A549 treated with AZD2906 at 1 μM for 4 hours (cell line): Measurements from ENCODE around the gene PPP1R7. TPM values are rescaled to one million over a fixed set of nuclear protein-coding genes. Genes with fewer than 3 reads are reported as not detected.

Source experiments
- total RNA-seq: library from RNA; stranded (reverse); fragments of 200-300 nt; extraction: Qiagen RNA extraction; gene quantifications from 5 replicates; pipeline ENCODE4 v1.2.3, GENCODE V29; 2022

Gene PPP1R7, protein sequence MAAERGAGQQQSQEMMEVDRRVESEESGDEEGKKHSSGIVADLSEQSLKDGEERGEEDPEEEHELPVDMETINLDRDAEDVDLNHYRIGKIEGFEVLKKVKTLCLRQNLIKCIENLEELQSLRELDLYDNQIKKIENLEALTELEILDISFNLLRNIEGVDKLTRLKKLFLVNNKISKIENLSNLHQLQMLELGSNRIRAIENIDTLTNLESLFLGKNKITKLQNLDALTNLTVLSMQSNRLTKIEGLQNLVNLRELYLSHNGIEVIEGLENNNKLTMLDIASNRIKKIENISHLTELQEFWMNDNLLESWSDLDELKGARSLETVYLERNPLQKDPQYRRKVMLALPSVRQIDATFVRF
- total RNA-seq, result 55.0 to 65.2 TPM (median 56.5 TPM) in 5 replicates

DNA sequence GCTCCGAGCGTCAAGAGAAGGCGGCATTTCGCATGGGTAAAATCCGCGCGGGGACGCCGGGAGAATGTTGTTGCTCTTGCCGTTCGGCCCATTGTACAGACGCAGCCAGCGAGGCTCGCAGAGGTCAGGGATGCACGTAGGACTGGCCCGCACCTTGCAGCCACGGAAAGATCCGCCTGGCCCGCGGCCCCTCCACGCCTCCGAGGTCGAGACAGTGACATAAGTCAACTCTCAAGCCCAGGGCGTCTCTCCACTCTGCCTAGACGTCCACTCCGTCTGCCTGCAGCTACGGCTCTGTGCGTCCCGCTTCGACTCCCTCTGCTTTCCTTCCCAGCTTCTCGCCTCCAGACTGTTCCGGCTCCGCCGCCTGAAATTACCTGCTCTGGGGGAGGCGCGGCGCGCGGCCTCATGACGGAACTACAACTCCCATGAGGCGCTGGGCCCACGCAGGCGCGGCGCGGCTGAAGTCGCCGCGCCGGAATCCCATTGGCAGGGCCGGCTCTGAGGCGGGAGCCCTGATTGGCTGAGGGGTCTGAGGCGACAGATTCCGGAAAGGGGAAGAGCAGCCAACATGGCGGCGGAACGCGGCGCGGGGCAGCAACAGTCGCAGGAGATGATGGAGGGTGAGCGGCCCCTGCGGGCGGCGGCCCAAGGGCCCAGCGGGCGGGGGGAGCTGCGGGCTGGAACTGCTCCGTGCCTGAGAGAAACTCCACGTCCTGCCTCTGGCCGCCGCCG lies at the start of gene PPP1R7:
Gene PPP1R7, plus strand, starts transcription at position 543 of the 735 bp plus-strand sequence. Its CDS starts 29 bp downstream, at position 572.

DNA sequence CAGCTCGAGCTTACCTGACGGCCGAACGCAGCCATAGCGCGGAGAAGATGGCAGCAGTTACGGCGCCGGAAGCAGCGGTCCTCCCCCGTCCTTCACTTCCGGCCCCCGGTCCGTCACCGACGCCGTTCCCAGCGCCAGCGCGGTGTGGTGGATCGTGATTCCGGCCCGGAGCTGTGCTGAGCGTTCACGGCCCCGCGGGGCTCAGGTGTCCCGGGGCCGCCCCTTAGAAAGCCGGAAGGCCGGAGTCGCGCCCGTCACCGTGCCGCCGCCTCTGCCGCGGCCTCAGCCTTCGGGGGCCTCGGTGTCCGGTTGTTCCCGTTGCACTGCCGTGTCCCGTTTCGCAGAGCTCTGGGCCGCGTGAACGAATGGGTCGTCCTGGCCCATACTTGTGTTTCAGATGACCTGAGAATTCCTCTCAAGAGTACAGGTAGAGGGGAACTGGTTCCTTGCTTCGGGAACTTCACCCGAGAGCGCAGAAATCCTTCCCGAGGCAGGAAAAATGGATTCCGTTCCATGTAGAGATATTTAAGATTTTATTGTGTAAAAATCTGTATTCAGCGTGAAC lies 47.9 kb upstream of the PPP1R7 start, which contains the start of gene MTERF4:
Gene MTERF4, minus strand, starts transcription at position 49 of the 565 bp plus-strand sequence. Its CDS starts 14 bp downstream, at position 35.

DNA sequence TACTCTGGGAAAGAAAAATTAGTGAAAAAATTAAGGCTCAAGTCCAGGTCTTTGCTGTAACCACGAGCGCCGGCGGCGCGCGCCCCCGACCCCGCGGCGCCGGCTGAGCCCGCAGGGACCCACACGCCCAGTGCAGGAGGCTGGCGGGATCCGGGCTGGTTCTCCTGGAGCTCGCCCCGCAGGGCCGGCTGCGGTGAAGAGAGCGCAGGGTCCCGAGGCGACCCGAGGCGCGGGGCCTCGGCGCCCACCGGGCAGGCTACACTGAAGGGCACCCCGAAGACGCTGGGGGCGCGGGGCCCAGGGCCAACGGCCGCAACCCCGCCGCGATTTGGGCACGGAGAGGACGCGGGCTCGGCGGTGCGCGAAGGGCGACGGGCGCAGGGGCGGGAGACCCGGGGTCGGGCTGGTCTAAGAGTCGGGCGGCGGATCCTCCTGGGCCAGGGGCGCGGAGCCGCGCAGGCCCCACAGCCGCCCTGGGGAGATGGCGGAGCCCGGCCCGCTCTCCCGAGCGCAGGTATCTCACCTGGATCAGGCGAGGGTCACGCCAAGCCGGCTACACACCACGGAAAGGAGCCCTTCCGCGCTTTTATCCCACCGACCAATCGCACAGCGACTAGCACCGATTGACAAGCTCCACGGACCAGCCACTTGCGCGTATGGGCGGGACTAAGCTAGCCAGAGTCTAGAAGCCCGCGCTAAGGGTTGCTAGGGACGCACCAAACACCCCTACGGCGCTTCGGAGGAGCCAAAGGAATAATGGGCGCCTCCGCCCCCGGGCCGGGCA lies 1.2 kb upstream of the PPP1R7 start, which contains the start of gene PASK:
Gene PASK, minus strand, starts transcription at position 582 of the 784 bp plus-strand sequence. CDS start 6,440 bp downstream, outside the sequence.

DNA sequence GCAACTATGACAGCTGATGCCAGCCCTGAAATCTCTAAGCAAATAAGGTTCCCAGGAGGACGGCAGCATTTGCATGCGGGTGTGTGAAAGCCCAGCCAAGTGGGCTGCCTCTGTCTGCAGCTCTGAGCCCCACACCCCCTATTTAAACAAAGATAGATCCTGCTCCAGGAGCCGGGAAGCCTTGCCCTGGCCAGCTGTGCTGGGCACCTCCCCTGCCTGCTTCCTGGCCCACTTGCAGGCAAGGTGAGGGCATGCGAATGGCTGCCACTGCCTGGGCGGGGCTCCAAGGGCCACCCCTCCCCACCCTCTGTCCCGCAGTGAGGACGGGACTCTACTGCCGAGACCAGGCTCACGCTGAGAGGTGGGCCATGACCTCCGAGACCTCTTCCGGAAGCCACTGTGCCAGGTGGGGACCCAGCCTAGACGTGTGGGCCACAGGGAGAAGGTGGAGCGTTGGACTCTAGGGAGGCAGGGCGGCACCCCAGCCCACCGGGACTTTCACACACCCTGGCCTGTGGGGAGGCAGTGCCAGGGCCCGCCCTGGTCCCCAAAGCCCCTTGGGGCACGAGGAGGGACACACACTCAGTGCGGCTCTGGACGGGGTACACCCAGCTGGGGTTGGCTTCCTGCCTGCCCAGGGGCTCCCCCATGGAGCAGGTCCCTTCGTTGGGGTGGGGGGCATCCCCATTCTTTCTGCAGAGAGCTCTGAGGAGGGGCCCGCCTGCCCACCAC lies 38.3 kb downstream of the PPP1R7 start, which contains the start of gene ANO7:
Gene ANO7, plus strand, starts transcription at position 317 of the 732 bp plus-strand sequence. CDS start 1,387 bp downstream, outside the sequence.

Other genes with a start within 250 kb of the PPP1R7 start
- not detected in 5 replicates for gene CROCC2, start 244.1 kb upstream of the PPP1R7 start, total RNA-seq
- 0.53 to 1.5 TPM (median 1.1 TPM) in 5 replicates for gene SNED1, start 151.8 kb upstream of the PPP1R7 start, total RNA-seq
- gene MTERF4, start 48.2 kb upstream of the PPP1R7 start, total RNA-seq, result 21.5 to 30.0 TPM (median 24.3 TPM) in 5 replicates
- 5.4 to 7.6 TPM (median 7.2 TPM) in 5 replicates for gene PASK, start 995 bp upstream of the PPP1R7 start, total RNA-seq
- gene ANO7, start 38.2 kb downstream of the PPP1R7 start, total RNA-seq, result 1.6 to 2.0 TPM (median 1.9 TPM) in 5 replicates
- 247 to 274 TPM (median 250 TPM) in 5 replicates for gene HDLBP, start 165.2 kb downstream of the PPP1R7 start, total RNA-seq
- 224 to 307 TPM (median 248 TPM) in 5 replicates for gene SEPTIN2, start 165.5 kb downstream of the PPP1R7 start, total RNA-seq
- 23.6 to 28.9 TPM (median 26.2 TPM) in 5 replicates for gene FARP2, start 205.8 kb downstream of the PPP1R7 start, total RNA-seq